GM18868 (cell line): Measurements from ENCODE around the gene PHC3.

Source experiments
- ATAC-seq: cut with Tn5 transposase; IDR thresholded peaks from one replicate; pipeline ENCODE4 v1.9.1; 2021; ENCODE audit warnings: mild to moderate bottlenecking, moderate library complexity; ENCODE audit not compliant: unreplicated experiment

Gene PHC3

DNA sequence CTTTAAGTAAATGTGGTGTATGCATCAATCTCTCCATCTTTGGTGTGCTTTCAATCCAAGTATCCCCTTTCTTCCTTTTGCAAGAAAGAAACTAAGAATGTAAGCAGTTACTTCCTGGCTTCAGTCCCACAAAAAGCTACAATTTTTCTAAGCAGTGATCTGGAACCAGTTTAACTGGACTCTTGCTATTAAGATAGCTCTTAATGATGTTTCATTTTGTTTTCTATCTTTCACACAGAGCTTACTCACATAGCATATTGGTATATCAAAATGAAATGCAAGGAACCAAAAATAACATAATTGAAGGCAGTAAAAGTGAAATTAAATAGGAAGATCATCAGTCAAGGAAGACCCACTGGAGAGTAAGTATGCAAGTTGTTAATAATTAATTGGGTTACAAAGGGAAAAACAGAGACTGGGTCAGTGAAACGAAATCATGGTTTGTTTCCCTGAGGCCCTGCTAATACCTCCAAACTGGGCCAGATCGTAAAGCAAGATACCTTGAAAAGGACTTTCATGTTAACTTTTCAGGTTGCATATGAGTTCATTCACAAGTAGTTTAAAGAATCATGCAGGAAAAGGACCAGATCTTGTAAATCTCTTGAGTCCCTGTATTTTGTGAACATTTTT lies 101.9 kb downstream of the PHC3 start:
- ATAC-seq = no peak

- ATAC-seq = no peak
Measured at GRCh38 chr3:170078620-170079281, 102.8 kb downstream of the PHC3 start.

- no peak for ATAC-seq
Measured at GRCh38 chr3:170077361-170077760, 104.2 kb downstream of the PHC3 start.

GRCh38 chr3:170076715-170077238 lies 104.8 kb downstream of the PHC3 start:
- ATAC-seq = no peak

DNA sequence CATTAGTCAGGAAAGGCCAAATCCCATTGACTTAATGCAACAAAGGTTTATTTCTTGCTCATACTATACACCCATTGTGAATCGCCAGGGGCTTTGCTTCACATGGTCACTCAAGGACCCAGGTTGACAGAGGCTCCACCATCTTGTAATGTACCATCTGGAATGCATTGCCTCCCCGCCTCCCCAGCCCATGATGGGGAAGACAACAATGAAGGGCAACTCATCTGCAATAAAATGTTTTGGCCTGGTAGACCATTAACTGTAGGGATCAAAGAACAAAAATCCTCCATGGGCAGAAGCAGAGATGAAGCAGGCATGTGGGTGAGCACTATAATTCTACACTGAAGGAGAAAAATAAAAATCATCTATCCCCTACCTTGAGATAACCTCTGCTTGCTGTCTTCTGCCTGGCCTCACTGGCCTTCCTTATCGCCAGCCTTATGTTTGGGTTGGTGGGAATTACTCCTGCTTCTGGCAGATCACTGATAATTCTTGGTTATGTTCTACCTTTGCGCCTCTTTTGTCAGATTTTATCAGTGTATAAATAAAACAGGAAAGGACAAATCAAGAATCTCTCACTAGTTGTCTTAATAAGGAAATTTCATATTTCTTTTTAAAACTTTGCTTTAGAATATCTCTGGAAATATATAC lies 106.0 kb downstream of the PHC3 start:
- ATAC-seq = no peak

DNA sequence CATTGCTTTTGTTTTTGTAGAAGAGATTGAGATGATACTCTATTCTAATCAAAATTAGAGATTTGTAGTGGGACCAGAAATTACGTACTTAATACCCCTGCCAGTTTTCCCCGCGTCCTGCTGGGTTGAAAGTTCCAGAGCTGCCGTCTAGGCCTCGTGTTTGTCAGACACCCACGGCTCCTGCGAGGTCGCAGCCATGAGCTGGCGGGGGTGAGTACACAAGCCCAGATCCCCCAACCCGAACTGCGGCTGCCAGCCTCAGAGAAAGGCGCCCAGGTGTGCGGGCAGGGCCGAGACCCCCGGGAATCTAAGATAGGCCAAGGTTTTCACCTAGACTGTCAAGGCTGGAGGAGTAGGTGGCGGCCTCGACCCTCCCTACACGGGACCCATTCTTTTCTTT lies 117.4 kb downstream of the PHC3 start:
- no peak for ATAC-seq

DNA sequence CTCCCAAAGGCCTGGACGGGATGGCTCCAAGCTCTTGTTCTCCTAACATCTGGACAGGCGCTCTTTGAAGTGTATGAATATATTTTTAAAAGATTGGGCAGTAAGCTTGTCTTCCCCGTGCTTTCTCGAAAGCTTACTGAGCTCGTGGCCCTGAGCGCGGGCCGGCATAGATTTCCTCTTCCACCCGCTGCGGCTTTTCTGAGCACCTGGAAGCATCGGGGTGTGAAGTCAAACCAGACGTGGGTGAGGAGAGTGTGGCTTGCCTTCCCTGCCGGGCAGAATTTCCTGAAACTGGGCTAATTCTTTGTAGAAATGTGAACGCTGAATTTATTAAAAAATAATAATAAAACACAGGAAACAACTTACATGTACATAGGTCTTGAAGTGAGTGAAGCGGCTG lies 117.8 kb downstream of the PHC3 start:
- no peak for ATAC-seq

GRCh38 chr3:170062769-170063168 lies 118.8 kb downstream of the PHC3 start:
- no peak for ATAC-seq

DNA sequence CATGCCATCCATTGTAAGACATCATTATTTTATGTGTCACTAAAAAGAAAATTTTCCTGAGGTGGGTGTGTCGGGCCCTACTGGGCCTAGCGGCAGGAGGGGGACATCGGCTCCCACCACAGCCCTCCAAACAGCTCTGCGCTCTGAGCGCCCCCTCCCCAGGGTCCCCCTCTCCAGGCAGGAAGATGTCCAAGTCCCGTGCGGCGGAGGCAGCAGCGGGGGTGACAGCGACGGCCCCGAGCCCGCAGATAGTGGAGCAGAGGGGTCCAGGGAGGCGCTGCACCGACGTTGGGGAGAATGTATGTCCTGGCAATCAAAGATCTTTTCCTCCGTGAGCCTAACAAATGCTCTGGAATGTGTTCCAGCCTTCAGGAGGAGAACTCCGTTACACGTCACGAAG lies 119.5 kb downstream of the PHC3 start:
- no peak for ATAC-seq

DNA sequence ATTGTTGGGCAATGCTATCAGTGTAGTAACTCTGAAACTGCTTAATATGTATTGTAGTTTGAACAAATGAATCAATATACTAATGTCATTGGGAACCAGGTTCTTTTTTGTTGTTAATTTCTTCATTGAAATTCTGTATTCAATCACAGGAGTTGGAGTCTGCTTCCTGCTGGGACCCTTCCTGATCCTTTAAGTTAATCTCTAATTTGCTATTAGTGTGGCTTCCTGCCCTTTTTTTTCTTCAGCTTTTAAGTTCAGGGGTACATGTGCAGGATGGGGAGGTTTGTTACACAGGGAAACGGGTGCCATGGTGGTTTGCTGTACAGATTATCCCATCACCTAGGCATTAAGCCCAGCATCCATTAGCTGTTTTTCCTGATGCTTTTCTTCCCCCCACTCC lies 122.1 kb downstream of the PHC3 start:
- ATAC-seq = no peak

- no peak for ATAC-seq
Measured at GRCh38 chr3:170058127-170058526, 123.4 kb downstream of the PHC3 start.

- ATAC-seq = no peak
Measured at GRCh38 chr3:170057550-170057949, 124.0 kb downstream of the PHC3 start.

DNA sequence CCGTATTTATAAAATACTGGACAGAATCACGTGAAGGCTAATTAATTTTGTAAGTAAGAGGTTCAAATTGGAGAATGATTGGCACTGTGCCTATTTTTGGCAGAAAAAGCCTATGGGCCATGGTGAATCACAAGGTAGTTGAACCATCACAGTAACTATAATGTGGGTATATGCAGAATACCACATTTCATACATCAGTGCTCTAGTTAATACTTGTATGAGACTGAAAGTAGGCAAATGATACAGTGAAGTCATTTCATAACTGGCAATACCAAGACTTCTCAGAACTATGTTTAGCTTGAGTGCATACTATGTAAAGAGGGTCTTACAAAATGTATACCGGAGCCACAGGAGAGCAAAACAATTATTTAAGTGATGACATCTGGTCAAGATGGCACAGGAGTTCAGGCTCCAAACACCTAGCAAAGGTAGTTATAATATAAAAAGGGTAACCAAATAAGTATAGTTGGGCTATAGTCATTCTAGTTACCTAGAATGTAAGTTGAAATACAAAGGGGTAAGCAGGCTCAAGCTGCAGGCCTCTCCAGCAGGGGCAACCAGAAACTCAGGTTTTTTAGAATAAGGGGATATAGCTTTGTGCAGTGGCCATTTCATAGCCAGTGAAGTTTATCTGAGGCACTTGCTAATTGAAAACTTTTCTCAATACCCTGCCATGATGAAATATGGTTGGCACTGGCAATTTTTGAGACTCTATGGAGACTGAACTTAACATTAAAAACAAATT lies 124.7 kb downstream of the PHC3 start:
- peak; percentile 93 for ATAC-seq

GRCh38 chr3:170055209-170055608 lies 126.3 kb downstream of the PHC3 start:
- ATAC-seq = peak; percentile 74

DNA sequence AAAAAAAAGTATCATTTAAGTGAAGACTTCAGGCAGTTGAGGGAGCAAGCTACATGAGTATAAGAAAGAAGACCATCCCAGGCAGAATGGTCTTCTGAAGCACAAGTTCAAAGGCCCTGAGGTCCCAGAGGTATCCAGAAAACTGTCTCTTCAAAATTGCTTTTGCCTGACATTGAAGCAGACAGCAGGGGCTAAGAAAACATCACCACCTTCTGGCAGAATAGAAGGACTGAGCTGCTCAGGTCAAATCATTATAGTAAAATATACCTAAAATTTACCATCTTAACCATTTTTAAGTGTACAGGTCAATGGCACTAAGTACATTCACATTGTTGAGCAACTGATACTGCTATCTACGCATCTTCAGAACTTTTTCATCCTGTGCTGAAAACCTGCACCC lies 127.3 kb downstream of the PHC3 start:
- ATAC-seq = no peak

GRCh38 chr3:170052398-170052797 lies 129.1 kb downstream of the PHC3 start:
- no peak for ATAC-seq

- no peak for ATAC-seq
Measured at GRCh38 chr3:170050753-170051152, 130.8 kb downstream of the PHC3 start.

DNA sequence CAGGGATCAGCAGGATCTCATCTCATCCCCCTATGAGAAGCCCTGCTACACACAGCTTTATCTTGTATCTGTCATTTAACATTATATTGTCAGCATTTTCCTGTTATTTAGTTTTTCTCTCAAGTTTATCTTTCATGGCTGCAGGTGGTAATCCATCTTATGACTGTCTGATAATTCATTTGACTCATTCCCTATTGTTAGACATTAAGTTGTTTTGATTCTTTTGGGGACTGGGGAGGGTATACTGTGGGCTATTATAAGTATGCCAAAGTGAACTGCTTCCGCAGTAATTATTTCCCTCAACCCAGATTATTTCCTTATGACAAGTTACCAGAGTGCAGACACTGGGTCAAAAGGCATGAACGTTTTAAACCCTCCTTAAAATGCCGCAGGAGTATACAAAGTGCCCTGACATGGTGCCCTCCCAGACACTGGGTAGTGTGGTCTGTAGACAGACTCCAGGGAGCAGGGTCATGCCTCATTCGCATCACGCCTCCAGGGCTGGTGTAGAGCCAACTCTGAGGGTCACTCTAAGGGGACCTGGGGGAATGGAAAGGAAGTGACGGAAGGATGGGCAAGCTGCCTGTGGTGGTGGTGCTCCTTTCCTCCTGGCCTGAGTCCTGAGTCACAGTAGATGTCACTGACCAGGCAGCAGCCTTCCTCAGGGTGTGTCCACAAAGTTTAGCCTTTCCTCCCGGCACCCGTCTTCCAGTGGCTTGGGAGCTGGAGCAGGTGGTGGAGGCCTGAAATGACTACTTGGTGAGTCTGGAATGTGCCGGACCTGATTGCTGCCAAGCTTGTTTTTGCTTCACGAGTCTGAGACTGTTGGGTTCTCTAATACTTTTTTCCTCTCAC lies 132.2 kb downstream of the PHC3 start:
- no peak for ATAC-seq

- no peak for ATAC-seq
Measured at GRCh38 chr3:170047133-170047404, 134.5 kb downstream of the PHC3 start.

GRCh38 chr3:170046269-170047132 lies 135.0 kb downstream of the PHC3 start:
- ATAC-seq = no peak
